KOPT-K1 (cell line): ENCODE measurements around the gene GLB1L.
A peak's percentile ranks its signal among the peaks of the same experiment; 100 is the strongest.

Source experiments
- H3K27ac ChIP-seq: fragments of 200-600 bp; sonication (generic); 2 replicates; pipeline ENCODE4 v1.5.1; 2016; ENCODE audit warnings: antibody characterized with exemption, mild to moderate bottlenecking, low read depth, low read length; ENCODE audit not compliant: poor library complexity, severe bottlenecking
- H3K36me3 ChIP-seq: fragments of 200-600 bp; sonication (generic); 2 replicates; pipeline ENCODE4 v1.5.1; 2017; ENCODE audit warnings: antibody characterized with exemption, mild to moderate bottlenecking, low read length, moderate library complexity; ENCODE audit not compliant: insufficient read depth
- H3K9me3 ChIP-seq: fragments of 200-600 bp; sonication (generic); 2 replicates; pipeline ENCODE4 v1.5.1; 2017; ENCODE audit warnings: antibody characterized with exemption, low read length, mild to moderate bottlenecking; ENCODE audit not compliant: insufficient read depth, poor library complexity, severe bottlenecking

Gene GLB1L

DNA sequence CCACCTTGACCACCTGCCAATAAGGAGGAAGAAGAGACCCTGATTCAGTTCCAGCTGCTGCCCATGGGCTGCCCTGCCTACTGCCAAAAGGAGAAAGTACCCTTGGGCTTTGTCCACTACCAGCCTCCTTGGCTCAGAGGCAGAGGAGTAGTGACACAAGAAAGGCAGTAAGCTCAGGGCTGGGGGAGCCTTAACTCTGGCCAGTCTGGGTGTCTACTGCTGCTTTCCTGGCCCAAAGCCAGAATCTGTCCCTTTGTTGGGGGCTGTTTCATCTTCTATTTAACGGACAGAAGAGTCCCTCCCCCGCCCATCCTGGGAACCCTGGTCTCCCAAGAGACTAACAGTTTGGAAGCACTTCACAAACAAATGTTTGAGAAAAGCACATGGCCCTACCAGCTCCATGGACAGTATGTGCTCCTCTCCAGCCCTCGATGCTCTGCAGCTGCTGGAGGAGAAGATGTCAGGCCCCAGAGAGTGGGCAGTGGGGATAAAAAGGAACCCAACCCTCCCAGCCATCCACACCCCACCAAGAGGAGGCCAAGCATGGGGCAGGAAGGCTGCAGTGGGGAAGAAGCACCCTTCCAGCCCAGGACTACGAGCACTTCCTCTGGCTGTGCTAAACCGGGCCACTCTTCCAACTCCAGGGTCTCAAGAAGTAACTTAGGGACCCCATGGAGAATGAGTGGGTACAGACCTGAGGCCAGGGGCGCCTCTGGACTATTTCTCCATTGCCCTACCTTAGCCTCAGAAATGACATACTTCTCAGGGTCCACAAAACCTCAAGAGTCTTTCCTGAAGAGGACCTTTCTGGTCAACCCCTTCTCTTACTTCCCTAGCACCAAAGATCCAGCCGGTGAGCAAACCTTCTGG lies 17.0 kb downstream of the GLB1L start:
- Histone ChIP-seq H3K36me3 (peaks cover 55% of the 10 kb centered on the region), H3K27ac (peak overlapping the region; percentile 80)

DNA sequence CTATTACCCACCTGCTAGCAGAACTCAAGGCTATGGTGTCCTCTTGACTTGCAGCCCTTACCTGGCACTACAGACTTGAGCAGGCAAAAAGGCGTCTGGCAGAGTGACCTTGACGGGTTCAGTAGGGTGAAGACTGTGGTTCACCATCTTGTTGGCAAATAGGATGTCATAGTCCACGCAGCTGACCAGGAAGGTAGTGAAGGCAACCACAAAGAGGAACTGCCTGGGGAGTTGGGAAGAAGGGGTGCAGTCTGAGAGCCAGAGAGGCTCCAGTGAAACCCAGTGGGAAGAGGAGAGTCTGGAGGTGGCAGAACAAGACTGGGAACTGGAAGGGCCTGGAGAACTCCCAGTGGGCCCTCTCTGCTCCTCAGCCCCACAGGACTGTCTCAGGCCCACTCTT lies 19.9 kb downstream of the GLB1L start:
- Histone ChIP-seq H3K36me3 (peaks cover 66% of the 10 kb centered on the region), H3K9me3 (no peaks in the 10 kb centered on the region), H3K27ac (no peak overlapping the region)

More for the DNA sequence above, 17.0 kb downstream of the GLB1L start:
- no peaks in the 10 kb centered on the region for H3K9me3 ChIP-seq

DNA sequence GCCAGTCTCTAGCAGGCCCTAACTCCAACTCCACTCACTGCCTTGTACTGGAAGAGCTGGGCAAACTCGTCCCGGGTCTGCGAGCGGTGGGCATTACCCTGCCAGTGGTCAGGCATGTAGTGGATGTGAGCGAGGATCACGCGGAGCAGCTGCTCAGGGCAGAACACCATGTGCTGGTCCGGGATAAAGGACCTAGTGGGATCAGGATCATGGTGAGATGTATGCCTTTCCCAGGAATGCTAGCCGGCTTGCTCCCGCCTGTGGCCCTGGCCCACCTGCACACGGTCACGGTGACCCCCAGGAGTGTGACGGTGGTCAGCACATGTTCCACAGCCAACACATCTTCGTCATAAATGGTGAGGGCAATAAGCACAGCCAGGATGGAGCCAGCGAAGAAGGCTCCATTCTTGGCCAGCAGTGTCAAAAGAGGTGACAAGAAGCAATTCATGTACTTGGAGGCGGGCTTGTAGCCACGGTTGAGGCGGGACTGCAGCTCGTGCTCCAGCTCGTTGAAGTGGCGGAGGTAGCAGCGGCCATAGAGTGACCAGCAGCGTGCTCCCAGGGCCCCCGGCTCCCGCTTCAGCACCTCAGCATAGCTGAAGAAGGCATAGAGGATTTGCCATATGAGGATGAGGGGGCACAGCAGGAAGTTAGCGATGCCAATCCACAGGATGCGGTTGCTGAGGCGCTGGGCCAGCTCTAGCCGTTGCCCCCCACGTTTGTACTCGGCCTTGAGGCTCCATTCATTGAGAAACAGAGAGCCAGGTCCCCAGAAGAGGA lies 21.2 kb downstream of the GLB1L start:
- Histone ChIP-seq H3K36me3 (peaks cover 74% of the 10 kb centered on the region), H3K9me3 (no peaks in the 10 kb centered on the region)

DNA sequence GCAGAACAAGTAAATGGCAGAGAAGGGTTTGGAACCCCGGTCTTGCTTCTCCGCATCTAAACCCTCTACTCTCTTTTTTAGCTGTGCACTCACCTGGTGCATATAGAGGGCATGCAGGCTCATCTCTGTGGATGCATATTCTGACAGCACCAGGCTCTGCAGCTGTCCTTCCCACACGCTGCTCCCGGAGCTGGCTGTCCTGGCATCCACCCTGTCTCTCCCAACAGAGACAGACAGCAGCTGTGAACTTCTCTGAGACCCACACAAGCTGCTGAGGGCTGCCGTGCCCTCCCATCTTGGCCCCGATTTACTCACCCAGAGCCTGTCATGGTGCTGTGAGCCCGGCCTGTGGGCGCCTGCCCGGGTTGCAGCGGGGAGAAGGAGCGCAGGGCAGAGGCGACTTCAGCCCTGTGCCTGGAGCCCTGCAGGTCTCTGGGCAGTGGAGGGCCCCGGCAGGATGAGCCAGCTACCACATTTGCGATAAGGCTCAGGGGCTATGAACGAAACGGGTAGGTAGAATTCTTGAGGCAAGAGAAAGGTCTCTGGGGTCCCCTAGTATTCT lies 23.2 kb downstream of the GLB1L start:
- Histone ChIP-seq H3K9me3 (no peaks in the 10 kb centered on the region), H3K36me3 (peaks cover 71% of the 10 kb centered on the region)

More for the DNA sequence above, 21.2 kb downstream of the GLB1L start:
- H3K27ac ChIP-seq: no peak overlapping the region

DNA sequence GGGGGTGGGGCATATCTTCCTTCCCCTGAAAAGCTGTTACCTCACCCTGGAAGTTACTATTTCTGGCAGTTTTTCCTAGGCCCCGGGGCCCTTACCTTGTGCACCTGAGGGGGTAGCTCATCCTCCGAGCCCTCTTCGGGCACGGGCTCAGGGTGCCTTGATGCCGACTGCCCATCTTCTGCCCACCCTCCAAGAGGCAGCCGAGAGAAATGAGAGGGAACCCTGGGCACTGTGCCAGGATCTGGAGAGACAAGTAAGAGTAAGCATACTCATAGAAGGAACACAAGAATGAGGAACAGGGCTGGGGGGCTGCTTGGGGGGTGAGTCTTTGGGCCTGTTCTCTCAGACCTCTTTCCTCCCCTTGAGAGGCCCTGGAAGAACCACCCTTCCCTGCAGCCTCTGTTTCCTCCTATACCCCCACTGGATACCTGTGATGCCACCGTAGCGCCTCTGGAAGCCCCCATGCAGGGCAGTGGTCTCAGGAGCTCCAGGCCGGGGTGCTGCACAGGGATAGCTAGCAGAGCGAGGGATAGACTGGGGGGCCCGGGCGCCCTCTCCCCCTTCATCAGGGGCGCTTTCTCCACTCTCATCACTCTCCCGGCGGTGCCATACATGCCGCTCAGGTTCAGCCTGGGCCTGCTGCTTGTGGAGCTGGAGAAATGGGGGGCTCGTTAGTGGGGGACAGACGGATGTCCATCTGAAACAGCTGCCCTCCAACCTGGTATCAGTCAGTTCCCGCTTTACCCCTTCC lies 24.4 kb downstream of the GLB1L start:
- no peak overlapping the region for H3K27ac ChIP-seq
- H3K9me3 ChIP-seq: no peaks in the 10 kb centered on the region
- peaks cover 63% of the 10 kb centered on the region for H3K36me3 ChIP-seq

More for the DNA sequence above, 23.2 kb downstream of the GLB1L start:
- H3K27ac ChIP-seq: no peak overlapping the region

DNA sequence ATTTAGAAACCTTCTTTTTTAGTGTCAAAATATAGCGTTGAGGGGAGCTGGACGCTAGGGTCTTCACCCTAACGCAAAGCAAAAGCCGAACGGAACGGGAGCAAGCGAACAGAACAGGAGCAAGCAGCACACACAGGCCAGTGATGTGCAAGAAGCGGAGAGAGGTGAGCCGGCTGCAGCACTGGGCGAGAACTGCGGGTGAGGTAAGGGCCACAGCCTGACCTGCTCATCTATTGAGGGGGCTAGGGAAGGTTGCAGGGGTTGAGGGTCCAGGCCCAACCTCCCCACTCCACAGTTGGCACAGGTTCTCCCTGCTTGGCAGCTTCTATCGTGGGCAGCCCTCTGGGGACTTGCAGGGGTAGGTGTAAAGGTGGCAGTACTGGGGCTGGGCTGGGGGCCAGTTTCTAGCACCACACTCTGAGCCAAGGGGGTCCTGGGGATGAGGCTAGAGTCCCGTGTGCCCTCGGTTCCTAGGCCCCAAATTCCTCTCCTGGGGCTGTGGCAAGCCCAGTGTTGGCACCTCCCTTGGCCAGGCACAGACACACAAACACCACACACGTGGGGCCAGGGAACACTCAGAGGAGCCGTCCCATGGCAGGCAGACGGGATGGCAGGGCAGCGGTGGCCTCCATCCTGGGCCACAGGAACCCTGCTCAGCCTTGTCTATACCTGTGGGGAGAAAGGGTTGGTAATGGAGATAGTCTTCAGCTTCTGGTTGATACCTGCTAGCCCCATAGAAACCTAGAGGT lies 25.3 kb downstream of the GLB1L start:
- Histone ChIP-seq H3K36me3 (peaks cover 55% of the 10 kb centered on the region), H3K27ac (no peak overlapping the region), H3K9me3 (no peaks in the 10 kb centered on the region)

DNA sequence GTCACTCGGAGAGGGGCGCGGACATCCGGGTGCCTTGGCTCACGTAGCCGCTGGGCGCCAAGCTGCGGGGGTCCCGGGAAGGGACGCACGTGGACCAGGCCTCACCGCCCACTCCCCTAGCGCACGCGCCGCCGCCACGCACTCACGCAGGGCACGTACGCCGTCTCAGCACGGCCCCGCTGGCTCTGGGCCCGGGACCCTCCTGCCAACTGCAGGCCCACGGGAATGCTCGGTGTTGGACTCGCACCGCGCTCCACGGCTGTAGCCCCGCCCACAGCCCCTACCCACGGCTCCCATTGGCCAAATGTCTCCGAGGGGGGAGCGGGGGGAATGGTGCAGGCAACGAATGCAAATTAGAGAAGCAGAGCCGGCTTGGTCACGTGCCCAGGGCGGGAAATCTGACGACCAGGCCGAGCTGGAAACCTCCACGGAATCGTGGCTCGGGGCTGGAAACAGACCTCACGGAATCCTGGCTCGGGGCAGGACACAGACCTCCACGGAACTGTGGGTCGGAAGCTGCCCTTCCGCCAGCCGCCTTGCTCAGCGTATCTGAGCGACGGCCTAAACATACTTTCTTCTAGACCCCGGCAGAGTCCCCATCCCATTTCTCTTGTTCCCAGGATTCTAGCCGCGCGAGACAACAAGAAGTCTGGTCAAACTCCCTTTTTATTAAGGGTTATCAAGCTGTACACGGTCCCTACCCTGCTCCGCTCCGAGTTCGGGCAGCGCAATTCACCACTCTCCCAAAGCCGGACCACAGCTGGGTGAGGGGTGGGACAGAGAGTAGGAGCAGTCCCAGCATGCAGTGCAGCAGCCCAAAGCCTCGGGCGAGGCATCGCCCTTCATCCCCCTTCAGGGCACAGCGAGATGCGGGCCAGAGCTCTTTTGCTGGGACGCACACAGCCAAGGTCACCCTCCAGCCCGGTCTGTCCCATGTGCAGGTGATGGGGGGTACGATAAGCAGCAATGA lies 26.2 kb downstream of the GLB1L start, which contains the start of gene ABCB6:
Gene ABCB6 (minus strand): TSS at position 227 of the 970 bp plus-strand sequence. CDS start 285 bp downstream, outside the sequence.
- H3K36me3 ChIP-seq: peaks cover 52% of the 10 kb centered on the region
- H3K27ac ChIP-seq: no peak within 1 kb of the TSS

DNA sequence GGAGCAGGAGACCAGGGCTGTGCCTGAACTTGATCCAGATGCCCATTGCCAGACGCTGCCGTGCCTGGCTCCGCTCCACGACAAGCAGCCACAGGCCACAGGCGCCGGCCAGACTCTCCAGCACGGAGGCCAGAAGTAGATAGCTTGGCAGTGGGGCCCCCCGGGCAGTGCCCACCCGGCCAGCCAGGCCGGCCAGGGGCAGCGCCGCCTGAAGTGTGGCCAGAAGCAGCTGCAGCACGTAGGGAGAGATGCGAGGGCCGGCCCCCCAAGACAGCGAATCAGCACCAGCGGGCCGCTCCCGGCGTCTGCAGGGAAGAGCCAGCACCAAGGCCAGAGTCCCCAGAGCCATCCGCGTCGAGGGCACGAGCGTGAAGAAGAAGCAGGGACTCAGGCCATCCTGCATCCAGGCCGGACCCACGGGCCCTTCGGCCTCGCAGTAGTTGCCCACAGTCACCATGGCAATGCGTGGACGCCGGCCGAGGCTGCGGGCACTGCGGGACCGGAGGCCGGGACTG lies 27.0 kb downstream of the GLB1L start:
- H3K36me3 ChIP-seq: peaks cover 52% of the 10 kb centered on the region
- no peak overlapping the region for H3K27ac ChIP-seq

More for the DNA sequence above, 26.2 kb downstream of the GLB1L start, which contains the start of gene ABCB6:
- no peaks in the 10 kb centered on the region for H3K9me3 ChIP-seq

DNA sequence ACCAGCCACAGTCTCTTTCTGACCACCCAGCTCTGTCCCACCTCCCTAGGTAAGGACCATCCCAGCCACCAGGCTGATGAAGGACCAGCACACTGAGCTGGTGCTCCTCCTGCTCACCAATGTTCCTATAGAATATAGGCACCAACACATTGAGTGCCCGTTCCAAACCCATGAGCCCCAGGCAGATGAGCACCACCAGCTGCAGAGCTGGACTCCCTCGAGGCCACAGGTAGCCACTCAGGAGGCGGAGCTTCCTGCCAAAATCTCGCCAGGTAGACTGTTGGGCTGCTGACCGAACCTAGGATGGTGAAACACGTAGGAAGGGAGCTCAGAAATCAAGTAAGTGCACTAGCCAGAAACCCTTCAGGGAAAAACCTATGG lies 28.7 kb downstream of the GLB1L start:
- Histone ChIP-seq H3K9me3 (no peaks in the 10 kb centered on the region), H3K36me3 (peaks cover 48% of the 10 kb centered on the region), H3K27ac (no peak overlapping the region)

More for the DNA sequence above, 27.0 kb downstream of the GLB1L start:
- H3K9me3 ChIP-seq: no peaks in the 10 kb centered on the region

DNA sequence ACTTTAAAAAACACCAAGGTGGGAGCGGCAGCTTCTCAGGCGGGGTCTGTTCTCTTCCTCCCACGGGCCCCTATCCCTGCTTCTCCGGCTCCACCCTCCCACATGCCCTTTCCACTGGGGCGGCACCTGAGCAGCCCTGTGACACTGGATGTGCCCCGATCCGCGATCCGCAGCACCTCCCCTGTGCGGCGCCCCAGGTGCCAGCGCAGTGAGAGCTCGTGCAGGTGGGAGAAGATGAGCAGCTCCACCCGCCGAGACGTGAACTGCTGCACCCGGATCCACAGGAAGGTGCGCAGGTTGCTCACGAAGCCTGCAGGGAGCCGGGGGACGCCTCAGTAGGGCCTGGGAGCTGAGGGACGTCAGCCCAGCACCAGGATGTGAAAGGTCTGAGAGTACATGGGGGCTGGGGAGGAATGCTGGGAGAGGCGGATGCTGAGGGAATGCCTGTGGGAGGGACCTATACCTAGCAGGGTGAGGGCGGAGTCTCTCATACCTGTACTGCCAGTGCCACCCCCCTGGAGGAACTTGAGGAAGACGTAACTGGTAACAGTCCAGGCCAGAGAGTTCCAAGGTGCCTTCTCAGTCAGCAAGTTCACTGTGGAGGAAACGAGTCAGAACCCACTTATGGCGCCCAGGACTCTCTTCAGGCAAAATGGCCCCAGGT lies 29.2 kb downstream of the GLB1L start:
- Histone ChIP-seq H3K9me3 (no peaks in the 10 kb centered on the region), H3K27ac (no peak overlapping the region), H3K36me3 (peaks cover 43% of the 10 kb centered on the region)

DNA sequence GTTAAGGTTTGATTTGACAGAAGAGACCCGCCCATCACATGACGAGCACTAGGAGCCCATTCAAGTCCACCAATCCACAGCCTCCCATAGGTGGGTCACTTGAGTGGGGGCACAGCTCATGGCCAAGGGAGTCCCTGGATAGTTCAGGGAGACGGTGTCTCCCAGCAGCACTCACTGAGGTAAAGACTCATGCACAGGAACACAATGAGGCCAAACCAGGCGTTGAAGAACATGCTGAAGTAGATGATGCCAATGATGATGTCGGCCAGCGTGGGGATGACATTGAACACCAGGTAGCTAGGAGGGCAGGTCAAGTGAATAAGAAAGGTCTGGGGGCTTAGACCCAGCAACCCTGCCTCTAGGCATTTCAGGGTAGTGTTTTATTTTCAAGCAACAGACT lies 30.5 kb downstream of the GLB1L start:
- no peaks in the 10 kb centered on the region for H3K9me3 ChIP-seq
- H3K27ac ChIP-seq: no peak overlapping the region
- peaks cover 38% of the 10 kb centered on the region; the same call in 1 of the 2 replicates for H3K36me3 ChIP-seq

DNA sequence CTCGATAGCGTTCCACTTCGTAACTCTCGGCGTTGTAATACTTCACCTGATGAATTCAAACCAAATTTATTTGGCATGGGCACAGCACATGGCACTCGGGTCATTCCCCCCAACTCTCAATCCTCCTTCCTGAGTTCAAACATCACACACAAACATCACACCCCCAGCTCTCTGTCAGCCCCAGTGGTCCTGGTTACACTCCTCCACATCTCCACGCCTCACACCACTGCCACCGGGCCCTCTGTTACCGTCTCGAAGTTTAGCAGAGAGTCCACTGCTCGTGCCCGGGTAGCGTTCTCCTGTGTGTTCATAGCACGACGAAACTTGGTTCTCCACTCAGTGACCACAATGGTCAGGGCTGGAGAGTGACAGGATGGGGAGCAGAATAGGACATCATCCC lies 31.1 kb downstream of the GLB1L start:
- Histone ChIP-seq H3K36me3 (peaks cover 37% of the 10 kb centered on the region; the same call in 1 of the 2 replicates), H3K9me3 (no peaks in the 10 kb centered on the region)

More for the DNA sequence above, 31.1 kb downstream of the GLB1L start:
- H3K27ac ChIP-seq: no peak overlapping the region
